OCI-LY3 (cell line): ENCODE measurements around the gene PGLYRP4.

Experiments used
- EZH2phosphoT487 ChIP-seq: fragments of 200-600 bp; shearing (Covaris generic); IDR thresholded peaks from 2 replicates; pipeline ENCODE4 v1.6.1; 2018; ENCODE audit warnings: antibody characterized with exemption, mixed run types, low read depth
- TF ChIP-seq, protein P1 (sequence below): fragments of 200-600, 300-600 bp; sonication (generic); IDR thresholded peaks from 2 replicates; pipeline ENCODE4 v1.5.1; 2014; ENCODE audit warnings: antibody characterized with exemption, low read length, low read depth

GRCh38 chr1:153341431-153341934, 7.2 kb downstream of the PGLYRP4 start:
- TF ChIP-seq, protein P1, sequence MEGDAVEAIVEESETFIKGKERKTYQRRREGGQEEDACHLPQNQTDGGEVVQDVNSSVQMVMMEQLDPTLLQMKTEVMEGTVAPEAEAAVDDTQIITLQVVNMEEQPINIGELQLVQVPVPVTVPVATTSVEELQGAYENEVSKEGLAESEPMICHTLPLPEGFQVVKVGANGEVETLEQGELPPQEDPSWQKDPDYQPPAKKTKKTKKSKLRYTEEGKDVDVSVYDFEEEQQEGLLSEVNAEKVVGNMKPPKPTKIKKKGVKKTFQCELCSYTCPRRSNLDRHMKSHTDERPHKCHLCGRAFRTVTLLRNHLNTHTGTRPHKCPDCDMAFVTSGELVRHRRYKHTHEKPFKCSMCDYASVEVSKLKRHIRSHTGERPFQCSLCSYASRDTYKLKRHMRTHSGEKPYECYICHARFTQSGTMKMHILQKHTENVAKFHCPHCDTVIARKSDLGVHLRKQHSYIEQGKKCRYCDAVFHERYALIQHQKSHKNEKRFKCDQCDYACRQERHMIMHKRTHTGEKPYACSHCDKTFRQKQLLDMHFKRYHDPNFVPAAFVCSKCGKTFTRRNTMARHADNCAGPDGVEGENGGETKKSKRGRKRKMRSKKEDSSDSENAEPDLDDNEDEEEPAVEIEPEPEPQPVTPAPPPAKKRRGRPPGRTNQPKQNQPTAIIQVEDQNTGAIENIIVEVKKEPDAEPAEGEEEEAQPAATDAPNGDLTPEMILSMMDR: no peak
- no peak for TF ChIP-seq EZH2phosphoT487
